Nucleus accumbens (tissue), 56 donors: Measurements from ENCODE around the gene MVB12A.

Source experiments
- DNase-seq, 56 donors: peaks; one replicate each; lab custom pipeline; 2025; lab: John Stamatoyannopoulos, UW

Gene MVB12A

GRCh38 chr19:17469092-17469480 lies 49.2 kb downstream of the MVB12A start:
- DNase-seq: peak in 1 of 56 donors; percentile 24

- peak in 53 of 56 donors; percentile 48 to 99 (median 91) for DNase-seq
Observed at GRCh38 chr19:17469481-17470067, 49.7 kb downstream of the MVB12A start.

GRCh38 chr19:17470068-17470841 lies 50.4 kb downstream of the MVB12A start, which contains the start of gene SLC27A1:
Gene SLC27A1 (plus strand): TSS chr19:17470524. CDS start chr19:17470541, 17 bp downstream.
- peak; percentile 82 to 100 (median 99) for DNase-seq

- DNase-seq: no peak
Observed at GRCh38 chr19:17471410-17472125, 51.7 kb downstream of the MVB12A start.

GRCh38 chr19:17473041-17473440 lies 53.2 kb downstream of the MVB12A start:
- no peak for DNase-seq
